Stimulated activated CD4-positive, alpha-beta T cell treated with anti-CD3 and anti-CD28 coated beads, Interleukin-2, amount 100 ng/mL, for 48 hours (primary cell): Measurements from ENCODE around the gene SULT6B1.

Experiments
- DNase-seq, 2 donors: peaks; one replicate each; pipeline ENCODE4 v3.0.0-alpha.2; 2020

SULT6B1 gene

DNA sequence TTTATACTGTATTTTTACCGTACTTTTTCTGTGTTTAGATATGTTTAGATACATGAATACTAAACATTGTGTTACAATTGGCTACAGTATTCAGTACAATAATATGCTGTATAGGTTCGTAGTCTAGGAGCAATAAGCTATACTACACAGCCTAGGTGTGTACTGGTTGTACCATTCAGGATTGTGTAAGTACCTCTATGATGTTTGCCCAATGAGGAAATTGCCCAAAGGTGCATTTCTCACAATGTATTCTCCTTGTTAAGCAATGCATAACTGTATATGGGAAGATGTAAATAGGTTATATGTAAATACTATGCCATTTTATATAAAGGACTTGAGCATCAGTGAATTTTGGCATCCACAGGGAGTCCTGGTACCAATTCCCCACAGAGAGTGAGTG is 42.4 kb downstream of the SULT6B1 start:
- no peak for DNase-seq

DNA sequence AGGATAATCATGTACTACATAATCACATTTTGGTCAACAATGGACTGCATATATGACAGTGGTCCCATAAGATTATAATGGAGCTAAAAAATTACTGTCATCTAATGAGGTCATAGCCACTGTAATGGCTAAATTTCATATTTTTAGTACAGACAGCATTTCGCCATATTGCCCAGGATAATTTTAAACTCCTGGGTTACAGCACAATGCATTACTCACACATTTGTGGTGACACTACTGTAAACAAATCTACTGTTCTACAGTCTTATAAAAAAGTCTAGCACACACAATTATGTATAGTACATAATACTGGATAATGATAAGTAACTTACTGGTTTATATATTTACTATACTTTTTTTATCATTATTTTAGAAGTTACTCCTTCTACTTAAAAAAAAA is 44.5 kb downstream of the SULT6B1 start:
- no peak for DNase-seq

- DNase-seq = no peak
These were observed 45.9 kb downstream of the SULT6B1 start for GRCh38 chr2:37142546-37142945.

DNA sequence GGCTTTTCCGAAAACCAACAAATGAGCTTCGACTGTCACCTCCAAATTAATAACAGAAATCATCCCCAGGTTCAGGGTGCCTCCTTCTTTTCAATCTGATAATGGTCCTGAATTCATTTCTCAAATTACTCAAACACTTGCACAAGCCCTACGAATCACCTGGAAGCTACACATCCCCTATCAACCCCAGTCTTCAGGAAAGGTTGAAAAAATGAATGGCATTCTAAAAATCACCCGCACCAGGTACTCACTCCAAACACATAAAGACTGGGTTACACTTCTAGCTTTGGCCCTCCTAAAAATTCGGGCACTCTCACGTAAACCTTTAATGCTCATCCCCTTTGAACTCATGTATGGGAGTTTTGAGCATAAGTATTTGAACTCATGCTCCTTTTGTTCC is 55.6 kb downstream of the SULT6B1 start:
- DNase-seq = no peak

- DNase-seq = no peak
These were observed 63.1 kb downstream of the SULT6B1 start for GRCh38 chr2:37125416-37125815.

GRCh38 chr2:37119157-37119556 is 69.3 kb downstream of the SULT6B1 start:
- no peak for DNase-seq
